Psoas muscle (tissue), 8 donors: ENCODE measurements around the gene TMEM121. TPM values are rescaled to one million over a fixed set of nuclear protein-coding genes. Genes with fewer than 3 reads are reported as not detected.
"Not testable (repeated sequence)": the region's sequence is repeated elsewhere in the genome, so short reads cannot be mapped to it uniquely, and the experiment has no call there.

Source experiments
- ATAC-seq, 4 donors: fragments of 200-7000 bp; cut with Tn5 transposase; one replicate each; pipeline ENCODE4 v1.9.1; 2020; ENCODE audit warnings: moderate library complexity in 3 of 4, mild to moderate bottlenecking in 2 of 4
- DNase-seq, 2 donors: peaks; one replicate each; pipeline ENCODE4 v3.0.0-alpha.2; 2020
- H3K27ac ChIP-seq: fragments of 200-600 bp; one replicate; pipeline ENCODE4 v1.8.0; 2022
- H3K27me3 ChIP-seq, 3 donors: fragments of 200-600 bp in 1 of 3; one replicate each; pipeline versions ENCODE4 v1.6.1 to v1.8.0; 2013 to 2022; ENCODE audit warnings: low read length in 2 of 3, mild to moderate bottlenecking in 2 of 3, moderate library complexity in 1 of 3; ENCODE audit not compliant: insufficient read depth in 3 of 3
- H3K36me3 ChIP-seq, 2 donors: fragments of 200-600 bp in 1 of 2; one replicate each; pipeline versions ENCODE4 v1.6.1 to v1.8.0; 2013 to 2022; ENCODE audit warnings: low read depth in 1 of 2, mild to moderate bottlenecking in 1 of 2, moderate library complexity in 1 of 2; ENCODE audit not compliant: insufficient read depth in 1 of 2
- H3K4me1 ChIP-seq: fragments of 200-600 bp; one replicate; pipeline ENCODE4 v1.8.0; 2022
- H3K4me3 ChIP-seq: fragments of 200-600 bp; one replicate; pipeline ENCODE4 v1.8.0; 2022; ENCODE audit warnings: mild to moderate bottlenecking
- H3K9me3 ChIP-seq: fragments of 200-600 bp; one replicate; pipeline ENCODE4 v1.8.0; 2022
- WGBS, 3 donors: extraction: QIAGEN DNeasy Blood & Tissue Kit; methylation state at CpG; one replicate each; pipeline versions ENCODE4 v1.1.6 to v1.1.7; 2013; 5-methylcytosine and 5-hydroxymethylcytosine counted together
- intact Hi-C, 2 donors: fragments of 100-400 bp; cut with DNase I; formaldehyde crosslinking; loops; one replicate each; pipeline versions ENCODE4 v1.11.0 to v1.14.2; 2022
- polyA plus RNA-seq, 3 donors: library from polyadenylated mRNA; stranded (reverse); fragments of 200-250 nt; gene quantifications; one replicate each; pipeline ENCODE4 v1.2.3, GENCODE V29; 2013
- total RNA-seq, 4 donors: library from RNA; stranded (reverse); fragmentation: NEBNext Ultra II Directional in 2 of 4; extraction: Animal tissue kit (Norgen Biotek cat#: 25700) in 2 of 4; gene quantifications; one replicate each; pipeline versions ENCODE4 v1.2.1 to v1.2.4, GENCODE V29; 2021 to 2023
- TF ChIP-seq, protein P1 (sequence below): fragments of 200-600 bp; IDR thresholded peaks from one replicate; pipeline ENCODE4 v1.8.0; 2022; ENCODE audit warnings: antibody characterized with exemption
- donor health status: healthy with polysubstance abuse.
- donor health status: DM: no; HTN: no; CAD: no; lungs with moderate emphysema.
- donor health status: Bipolar disorder and iron deficiency.
- donor health status: healthy.
- donor health status: DM: yes; HTN: yes; CAD: no.
- donor health status: DM: no; HTN: no; CAD: no.
- donor health status: DM: no; HTN: no; CAD: no.
- donor health status: DM: yes; HTN: yes; CAD: no.

TMEM121 gene
- total and polyA plus RNA-seq, 7 donors: 0.08 to 0.60 (median 0.38) TPM

DNA sequence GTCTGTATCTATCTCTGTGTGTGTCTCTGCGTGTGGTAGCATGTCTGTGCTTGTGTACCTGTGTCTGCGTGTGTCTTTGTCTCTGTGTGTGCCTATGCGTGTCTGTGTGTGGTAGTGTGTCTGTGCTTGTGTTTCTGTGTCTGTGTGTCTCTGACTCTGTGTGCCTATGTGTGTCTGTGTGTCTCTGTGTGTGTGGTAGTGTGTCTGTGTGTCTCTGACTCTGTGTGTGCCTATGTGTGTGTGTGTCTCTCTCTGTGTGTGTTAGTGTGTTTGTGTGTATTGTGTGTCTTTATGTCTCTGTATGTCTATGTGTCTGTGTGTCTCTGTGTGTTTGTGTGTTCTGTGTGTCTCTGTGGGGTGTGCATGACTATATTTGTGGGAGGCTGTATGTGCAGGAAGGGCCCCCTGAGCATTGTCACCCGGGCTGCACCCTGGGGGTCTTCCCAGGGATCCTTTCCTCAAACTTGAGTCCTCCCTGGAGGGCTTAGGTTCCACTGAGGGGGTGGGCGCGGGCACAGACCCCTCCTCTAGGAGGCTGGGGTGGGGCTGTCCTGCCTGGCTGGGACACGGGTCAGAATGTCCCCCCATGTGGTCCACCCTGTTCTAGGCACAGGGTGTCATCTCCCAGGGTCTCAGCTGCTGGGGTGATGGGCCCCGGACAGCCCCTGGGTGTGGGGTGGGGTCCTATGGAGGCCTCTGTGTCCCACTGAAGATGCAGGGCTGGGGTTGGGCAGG, 39.0 kb downstream of the TMEM121 start:
- intact Hi-C loops: loop anchor here in 1 of 2 donors (5.0 kb wide), 1 partner anchor 122 kb away; no protein-coding TSS in a partner anchor
- not testable (repeated sequence) for H3K27me3 ChIP-seq, H3K4me1 ChIP-seq, ATAC-seq, H3K9me3 ChIP-seq, H3K27ac ChIP-seq, H3K4me3 ChIP-seq, H3K36me3 ChIP-seq
- WGBS, 3 donors: 86 to 89% (median 86%) methylated on average over 6 to 8 of the region's 8 CpGs
- DNase-seq: peak in 1 of 2 donors; percentile 2

DNA sequence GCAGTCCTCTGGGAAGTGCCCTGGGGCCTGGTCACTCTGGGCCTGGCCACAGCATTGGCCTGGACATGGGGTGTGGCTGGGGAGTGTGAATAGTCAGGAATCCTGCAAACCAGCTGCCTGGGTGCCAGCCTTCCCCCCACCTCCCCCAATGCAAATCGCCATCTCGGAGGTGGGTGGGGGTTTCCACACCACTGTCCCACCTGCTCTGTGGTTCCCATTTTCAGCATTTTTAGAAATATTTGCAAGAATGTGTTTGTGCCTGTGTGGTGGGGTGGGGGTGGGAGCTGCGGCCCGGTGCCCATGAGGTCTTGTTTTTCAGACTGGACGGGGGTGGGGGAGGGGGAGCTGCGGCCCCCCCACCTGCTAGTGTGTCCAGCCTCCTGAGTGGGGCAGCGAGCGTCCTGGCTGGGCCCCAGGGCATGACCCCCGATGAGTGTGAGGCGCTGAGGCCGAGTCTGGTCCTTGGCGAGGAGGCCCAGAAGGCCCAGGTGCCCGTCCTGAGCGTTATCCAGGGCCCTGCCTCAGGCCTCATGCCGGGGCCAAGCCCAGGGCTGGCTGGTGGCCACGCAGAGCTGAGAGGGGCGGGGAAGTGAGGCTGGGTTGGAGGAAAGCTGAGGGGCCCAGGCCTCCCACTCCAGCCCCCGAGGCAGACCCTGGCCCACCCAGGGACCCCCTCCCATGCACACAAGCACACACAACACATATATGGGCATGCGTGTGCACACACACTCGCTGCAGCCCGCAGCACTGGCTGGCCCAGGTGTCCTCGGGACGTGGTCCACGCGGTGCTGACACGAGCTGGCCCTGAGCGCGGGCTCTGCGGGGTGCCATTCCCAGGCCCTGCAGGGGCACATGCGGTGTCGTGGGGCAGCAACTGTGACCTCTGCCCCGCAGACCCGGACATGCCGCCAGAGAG, 40.1 kb downstream of the TMEM121 start:
- WGBS, 3 donors: 83 to 91% (median 91%) methylated on average over 17 to 25 of the region's 34 CpGs
- H3K27me3 ChIP-seq, ATAC-seq, DNase-seq, H3K4me1 ChIP-seq, H3K4me3 ChIP-seq, H3K36me3 ChIP-seq, H3K9me3 ChIP-seq, H3K27ac ChIP-seq: not testable (repeated sequence)
- intact Hi-C loops: loop anchor here in 1 of 2 donors (5.0 kb wide), 1 partner anchor 121 kb away; no protein-coding TSS in a partner anchor

DNA sequence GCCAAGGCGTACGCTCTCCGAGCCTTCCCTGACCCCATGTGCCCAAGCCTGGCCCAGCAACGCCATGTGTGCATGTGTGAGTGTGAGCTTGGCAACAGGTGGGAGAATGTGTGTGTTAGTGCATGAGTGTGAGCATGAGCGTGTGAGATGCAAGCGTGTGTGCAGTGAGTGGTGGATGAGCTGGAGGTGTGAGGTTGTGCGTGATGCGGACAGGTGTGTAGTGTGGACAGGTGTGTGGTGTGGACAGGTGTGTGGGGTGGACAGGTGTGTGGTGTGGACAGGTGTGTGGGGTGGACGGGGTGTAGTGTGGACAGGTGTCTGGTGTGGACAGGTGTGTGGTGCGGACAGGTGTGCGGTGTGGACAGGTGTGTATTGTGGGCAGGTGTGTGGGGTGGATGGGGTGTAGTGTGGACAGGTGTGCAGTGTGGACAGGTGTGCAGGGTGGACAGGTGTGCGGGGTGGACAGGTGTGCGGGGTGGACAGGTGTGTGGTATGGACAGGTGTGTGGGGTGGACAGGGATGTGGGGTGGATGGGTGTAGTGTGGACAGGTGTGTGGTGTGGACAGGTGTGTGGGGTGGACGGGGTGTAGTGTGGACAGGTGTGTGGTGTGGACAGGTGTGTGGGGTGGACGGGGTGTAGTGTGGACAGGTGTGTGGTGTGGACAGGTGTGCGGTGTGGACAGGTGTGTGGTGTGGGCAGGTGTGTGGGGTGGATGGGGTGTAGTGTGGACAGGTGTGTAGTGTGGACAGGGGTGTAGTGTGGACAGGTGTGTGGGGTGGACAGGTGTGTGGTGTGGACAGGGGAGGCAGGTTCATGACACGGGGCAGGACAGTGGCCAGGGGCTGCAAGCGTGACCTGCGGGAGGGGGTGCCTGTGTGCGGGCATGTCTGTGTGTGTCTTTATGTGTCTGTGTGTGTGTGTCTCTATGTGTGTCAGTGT, 41.1 kb downstream of the TMEM121 start:
- not testable (repeated sequence) for H3K36me3 ChIP-seq, H3K4me1 ChIP-seq, H3K9me3 ChIP-seq, H3K4me3 ChIP-seq, H3K27ac ChIP-seq, H3K27me3 ChIP-seq, ATAC-seq, DNase-seq
- intact Hi-C loops: loop anchor here in 1 of 2 donors (5.0 kb wide), 1 partner anchor 120 kb away; no protein-coding TSS in a partner anchor
- 84 to 86% (median 85%) methylated on average over 17 to 20 of the region's 20 CpGs for WGBS, 3 donors

DNA sequence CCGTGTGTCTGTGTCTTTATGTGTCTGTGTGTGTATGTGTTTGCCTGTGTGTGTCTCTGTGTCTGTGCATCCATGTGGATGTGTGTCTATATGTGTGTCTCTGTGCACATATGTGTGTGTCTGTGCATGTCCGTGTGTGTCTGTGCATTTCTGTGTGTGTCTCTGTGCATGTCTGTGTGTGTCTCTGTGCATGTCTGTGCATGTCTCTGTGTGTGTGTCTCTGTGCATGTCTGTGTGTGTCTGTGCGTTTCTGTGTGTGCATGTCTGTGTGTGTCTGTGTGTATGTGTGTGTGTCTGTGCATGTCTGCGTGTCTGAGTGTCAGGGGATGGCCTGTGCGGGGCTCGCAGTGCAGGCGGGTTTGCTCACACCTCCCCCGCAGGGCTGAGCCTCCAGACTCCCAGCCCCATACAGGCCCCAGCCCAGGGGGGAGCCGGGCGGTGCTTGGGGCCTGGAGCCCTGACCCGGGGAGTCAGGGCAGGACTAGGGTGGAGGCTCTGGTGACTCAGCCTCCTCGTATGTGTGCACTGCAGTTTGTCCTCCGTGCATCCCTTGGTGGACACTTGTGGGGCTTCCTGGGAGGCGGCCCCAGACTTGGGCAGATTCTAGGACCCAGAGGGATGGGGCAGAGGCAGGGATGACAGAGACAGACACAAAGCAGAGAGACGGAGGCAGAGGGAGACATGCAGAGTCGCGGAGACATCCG, 41.9 kb downstream of the TMEM121 start:
- not testable (repeated sequence) for H3K9me3 ChIP-seq, H3K4me3 ChIP-seq, H3K27me3 ChIP-seq, ATAC-seq, H3K36me3 ChIP-seq, H3K27ac ChIP-seq, H3K4me1 ChIP-seq, DNase-seq
- intact Hi-C loops: loop anchor here in 1 of 2 donors (5.0 kb wide), 1 partner anchor 119 kb away; no protein-coding TSS in a partner anchor
- WGBS, 3 donors: 56 to 66% (median 57%) methylated on average over 9 to 17 of the region's 18 CpGs

DNA sequence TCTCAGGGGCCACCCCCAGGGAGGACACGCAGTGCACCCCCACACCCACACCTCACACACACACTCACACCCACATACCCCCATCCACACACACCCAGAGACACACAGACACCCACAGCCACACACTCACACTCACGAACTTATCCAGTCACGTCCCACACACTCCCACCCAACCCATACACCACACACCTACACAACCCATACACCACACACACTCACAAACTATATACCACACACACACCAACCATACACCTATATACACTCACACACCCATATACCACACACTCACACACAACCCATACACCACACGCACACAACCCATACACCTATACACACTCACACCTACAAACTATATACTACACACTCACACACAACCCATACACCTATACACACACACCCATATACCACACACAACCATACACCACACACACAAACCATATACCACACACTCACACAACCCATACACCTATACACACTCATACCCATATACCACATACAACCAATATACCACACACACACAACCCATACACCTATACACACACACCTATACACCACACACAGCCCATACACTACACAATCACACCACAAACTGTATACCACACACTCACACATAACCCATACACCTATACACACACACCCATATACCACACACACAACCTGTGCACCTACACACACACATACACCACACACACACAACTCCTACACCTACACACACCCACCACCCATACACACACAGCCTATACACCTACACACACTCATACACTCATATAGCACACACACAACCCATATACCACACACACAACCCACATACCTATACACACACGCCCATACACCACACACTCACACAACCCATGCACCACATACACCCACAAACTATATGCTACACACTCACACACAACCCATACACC, 42.7 kb downstream of the TMEM121 start:
- Histone ChIP-seq H3K9me3 (no peaks in the 10 kb centered on the region), H3K27ac (no peak overlapping the region), H3K4me1 (no peaks in the 10 kb centered on the region), H3K27me3 (no peaks in the 10 kb centered on the region), H3K36me3 (no peaks in the 10 kb centered on the region), H3K4me3 (no peak overlapping the region)
- WGBS, 3 donors: 88 to 89% (median 88%) methylated on average over 4 of the region's 5 CpGs
- DNase-seq (no peak), ATAC-seq (no peak)
- intact Hi-C loops: loop anchor here in 1 of 2 donors (5.0 kb wide), 1 partner anchor 118 kb away; no protein-coding TSS in a partner anchor
- TF ChIP-seq, protein P1, sequence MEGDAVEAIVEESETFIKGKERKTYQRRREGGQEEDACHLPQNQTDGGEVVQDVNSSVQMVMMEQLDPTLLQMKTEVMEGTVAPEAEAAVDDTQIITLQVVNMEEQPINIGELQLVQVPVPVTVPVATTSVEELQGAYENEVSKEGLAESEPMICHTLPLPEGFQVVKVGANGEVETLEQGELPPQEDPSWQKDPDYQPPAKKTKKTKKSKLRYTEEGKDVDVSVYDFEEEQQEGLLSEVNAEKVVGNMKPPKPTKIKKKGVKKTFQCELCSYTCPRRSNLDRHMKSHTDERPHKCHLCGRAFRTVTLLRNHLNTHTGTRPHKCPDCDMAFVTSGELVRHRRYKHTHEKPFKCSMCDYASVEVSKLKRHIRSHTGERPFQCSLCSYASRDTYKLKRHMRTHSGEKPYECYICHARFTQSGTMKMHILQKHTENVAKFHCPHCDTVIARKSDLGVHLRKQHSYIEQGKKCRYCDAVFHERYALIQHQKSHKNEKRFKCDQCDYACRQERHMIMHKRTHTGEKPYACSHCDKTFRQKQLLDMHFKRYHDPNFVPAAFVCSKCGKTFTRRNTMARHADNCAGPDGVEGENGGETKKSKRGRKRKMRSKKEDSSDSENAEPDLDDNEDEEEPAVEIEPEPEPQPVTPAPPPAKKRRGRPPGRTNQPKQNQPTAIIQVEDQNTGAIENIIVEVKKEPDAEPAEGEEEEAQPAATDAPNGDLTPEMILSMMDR: no peak
